Measurements from ENCODE around the gene ARSG.

DNA sequence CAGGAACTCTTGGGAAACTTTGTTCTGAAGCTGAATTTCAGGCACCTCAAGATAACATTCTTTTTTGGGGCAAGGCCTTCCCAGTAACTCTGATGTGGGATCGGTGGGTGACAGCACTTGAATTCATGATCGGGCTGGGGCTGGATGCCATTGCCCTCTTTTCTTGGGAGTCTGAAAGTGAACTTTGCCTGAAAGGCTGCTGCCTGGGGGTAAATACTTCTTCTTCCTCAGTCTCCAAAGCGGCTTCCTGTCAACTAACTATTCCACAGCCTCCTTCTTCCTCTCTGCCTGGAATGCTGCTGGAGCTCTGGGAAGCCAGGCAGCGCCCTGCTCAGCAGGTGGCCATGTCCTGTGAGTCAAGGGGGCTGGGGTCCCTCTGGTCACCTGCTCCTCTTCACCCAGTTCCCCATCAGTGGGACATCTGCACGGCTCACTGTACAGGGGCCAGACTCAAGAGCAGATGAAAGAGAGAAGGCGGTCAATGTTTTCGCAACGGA is 86.5 kb downstream of the ARSG start:
- TF ChIP-seq SMC3 (IDR thresholded peaks at IDR 0.05; ENCODE audit: low read depth, low read length) = no peak
- TF ChIP-seq, protein P1, sequence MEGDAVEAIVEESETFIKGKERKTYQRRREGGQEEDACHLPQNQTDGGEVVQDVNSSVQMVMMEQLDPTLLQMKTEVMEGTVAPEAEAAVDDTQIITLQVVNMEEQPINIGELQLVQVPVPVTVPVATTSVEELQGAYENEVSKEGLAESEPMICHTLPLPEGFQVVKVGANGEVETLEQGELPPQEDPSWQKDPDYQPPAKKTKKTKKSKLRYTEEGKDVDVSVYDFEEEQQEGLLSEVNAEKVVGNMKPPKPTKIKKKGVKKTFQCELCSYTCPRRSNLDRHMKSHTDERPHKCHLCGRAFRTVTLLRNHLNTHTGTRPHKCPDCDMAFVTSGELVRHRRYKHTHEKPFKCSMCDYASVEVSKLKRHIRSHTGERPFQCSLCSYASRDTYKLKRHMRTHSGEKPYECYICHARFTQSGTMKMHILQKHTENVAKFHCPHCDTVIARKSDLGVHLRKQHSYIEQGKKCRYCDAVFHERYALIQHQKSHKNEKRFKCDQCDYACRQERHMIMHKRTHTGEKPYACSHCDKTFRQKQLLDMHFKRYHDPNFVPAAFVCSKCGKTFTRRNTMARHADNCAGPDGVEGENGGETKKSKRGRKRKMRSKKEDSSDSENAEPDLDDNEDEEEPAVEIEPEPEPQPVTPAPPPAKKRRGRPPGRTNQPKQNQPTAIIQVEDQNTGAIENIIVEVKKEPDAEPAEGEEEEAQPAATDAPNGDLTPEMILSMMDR (conservative IDR thresholded peaks at IDR 0.05; ENCODE audit: low read depth, low read length) = no peak
- no peak for TF ChIP-seq MAFK (IDR thresholded peaks at IDR 0.05; ENCODE audit: low read depth, low read length)
- no peak for TF ChIP-seq CEBPB (IDR thresholded peaks at IDR 0.05; ENCODE audit: low read depth, low read length)
- no peak for TF ChIP-seq POLR2A (IDR thresholded peaks at IDR 0.05; ENCODE audit: low read depth, low read length)
- no peak for TF ChIP-seq NFE2L2 (IDR thresholded peaks at IDR 0.05; ENCODE audit: low read depth, low read length)
- no peak for TF ChIP-seq MXI1 (IDR thresholded peaks at IDR 0.05; ENCODE audit: borderline replicate concordance, low read depth, low read length)
- TF ChIP-seq, protein P2, sequence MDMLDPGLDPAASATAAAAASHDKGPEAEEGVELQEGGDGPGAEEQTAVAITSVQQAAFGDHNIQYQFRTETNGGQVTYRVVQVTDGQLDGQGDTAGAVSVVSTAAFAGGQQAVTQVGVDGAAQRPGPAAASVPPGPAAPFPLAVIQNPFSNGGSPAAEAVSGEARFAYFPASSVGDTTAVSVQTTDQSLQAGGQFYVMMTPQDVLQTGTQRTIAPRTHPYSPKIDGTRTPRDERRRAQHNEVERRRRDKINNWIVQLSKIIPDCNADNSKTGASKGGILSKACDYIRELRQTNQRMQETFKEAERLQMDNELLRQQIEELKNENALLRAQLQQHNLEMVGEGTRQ (IDR thresholded peaks at IDR 0.05; ENCODE audit: low read depth, low read length) = no peak
- no peak; the same call in 1 of the 2 replicates for TF ChIP-seq RAD21 (IDR thresholded peaks at IDR 0.05; ENCODE audit: low read length)
- no peak for TF ChIP-seq FOS (IDR thresholded peaks at IDR 0.05; ENCODE audit: low read depth, low read length)
- TF ChIP-seq CHD1 (IDR thresholded peaks at IDR 0.05; ENCODE audit: low read depth, low read length) = no peak
- TF ChIP-seq RCOR1 (IDR thresholded peaks at IDR 0.05; ENCODE audit: insufficient replicate concordance, low read length) = no peak

Data from IMR-90 (cell line).